HG03039 (cell line): ENCODE data around the gene KCNE3.

Source experiments
- ATAC-seq: cut with Tn5 transposase; IDR thresholded peaks from one replicate; pipeline ENCODE4 v1.9.1; 2021; ENCODE audit warnings: mild to moderate bottlenecking, moderate library complexity; ENCODE audit not compliant: unreplicated experiment

Gene KCNE3

DNA sequence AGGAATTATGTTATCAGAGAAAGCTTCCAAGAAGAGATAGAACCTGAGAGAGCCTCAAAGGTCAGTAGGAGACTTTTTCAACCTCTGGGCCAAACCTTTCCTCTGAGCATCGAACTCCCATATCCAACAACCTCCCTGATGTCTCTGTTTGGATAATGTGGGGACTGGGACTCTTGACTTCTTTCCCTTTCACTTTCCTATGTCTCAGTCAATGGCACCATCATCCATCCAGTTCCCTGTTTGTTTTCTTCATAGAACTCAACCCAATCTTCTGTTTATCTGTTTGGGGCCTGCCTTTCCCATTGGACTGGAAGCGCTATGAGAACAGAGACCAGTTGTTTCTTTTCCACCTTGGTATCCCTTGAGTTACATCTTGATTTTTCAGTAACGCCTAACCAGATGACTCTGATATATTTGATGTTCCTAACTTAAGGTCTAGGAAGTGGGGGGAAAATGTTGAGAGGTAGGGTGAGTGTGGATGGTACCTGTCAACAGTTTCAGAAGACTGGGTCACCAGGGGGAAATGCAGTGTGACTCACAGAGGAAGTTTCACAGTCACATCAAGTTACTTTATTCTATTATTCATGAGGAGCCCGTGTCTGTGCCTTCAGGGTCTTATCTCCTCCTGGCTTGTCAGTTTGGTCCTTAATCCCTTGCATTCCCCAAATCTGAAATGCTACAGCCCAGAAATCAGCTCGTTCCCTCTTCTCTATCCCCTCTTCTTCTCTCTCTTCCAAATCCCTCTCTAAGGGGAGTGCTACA is 4.5 kb upstream of the KCNE3 start:
- ATAC-seq, result no peak

DNA sequence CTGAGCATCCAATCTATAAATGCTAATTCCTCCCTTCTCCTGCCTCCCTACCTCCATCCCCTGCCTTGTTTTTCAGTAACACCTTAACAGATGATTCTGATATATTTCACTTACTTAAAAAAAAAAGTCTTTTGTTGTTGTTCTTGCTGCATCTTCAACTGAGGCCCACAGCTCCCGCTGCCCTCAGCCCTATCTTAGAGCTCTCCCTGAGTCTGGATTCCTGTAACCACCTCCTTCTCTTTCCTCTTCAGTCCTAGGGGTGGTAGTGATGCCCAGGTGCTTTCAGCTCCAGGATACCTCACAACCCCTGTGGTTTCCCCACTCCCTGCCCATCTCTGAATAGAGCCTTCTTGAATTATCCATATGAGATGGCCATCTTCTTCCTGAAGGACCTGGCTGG is 3.7 kb upstream of the KCNE3 start:
- ATAC-seq, result no peak

DNA sequence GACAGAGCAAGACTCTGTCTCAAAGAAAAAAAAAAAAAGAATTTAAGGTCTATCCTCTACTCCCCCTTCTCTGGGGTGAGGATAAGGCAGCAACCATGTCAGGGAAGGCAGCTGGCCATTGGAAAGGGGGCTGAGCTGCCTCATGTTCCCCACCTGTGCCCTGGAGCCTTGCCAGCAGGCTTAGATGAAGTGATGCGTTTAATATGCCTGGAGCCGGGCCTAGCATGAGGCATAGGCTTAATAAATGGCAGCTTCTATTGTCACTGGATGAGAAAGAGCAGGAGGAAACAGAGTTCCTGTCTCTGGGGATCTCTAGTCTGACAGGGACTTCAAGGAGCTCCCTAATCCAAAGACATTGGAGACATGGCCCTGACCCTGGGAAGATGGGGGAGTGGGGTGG is 3.2 kb upstream of the KCNE3 start:
- ATAC-seq, result no peak

DNA sequence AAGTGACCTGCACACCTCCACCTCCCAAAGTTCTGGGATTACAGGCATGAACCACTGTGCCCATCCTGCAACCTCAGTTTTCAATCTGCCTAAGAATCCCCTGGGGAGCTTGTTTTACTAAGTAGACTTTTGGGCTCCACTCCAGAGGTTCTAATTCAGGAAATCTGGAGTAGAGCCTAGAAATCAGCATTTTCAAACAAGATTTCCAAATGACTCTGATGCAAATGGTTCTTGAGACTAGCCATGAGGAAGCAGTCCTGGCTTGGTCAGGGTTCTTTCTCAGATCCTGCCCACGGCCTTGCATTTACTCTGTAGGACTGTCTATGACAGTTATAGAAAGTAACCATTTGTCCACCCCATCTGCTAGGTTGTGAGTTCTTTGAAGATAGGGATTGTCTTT is 1.6 kb upstream of the KCNE3 start:
- ATAC-seq, result no peak

DNA sequence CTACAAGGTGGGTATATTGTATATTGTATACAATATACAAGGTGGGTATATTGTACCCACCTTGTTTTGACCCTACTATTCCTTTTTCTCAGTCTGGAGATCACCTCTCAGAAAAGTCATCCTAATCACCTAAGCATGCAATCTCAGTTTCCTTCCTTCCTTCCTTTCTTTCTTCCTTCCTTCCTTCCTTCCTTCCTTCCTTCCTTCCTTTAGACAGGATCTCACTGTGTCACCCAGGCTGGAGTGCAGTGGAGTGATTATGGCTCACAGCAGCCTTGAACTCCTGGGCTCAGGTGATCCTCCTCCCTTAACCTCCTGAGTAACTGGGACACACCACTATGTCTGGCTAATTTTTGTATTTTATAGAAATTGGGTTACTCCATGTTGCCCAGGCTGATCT is 1.2 kb upstream of the KCNE3 start:
- ATAC-seq, result no peak

DNA sequence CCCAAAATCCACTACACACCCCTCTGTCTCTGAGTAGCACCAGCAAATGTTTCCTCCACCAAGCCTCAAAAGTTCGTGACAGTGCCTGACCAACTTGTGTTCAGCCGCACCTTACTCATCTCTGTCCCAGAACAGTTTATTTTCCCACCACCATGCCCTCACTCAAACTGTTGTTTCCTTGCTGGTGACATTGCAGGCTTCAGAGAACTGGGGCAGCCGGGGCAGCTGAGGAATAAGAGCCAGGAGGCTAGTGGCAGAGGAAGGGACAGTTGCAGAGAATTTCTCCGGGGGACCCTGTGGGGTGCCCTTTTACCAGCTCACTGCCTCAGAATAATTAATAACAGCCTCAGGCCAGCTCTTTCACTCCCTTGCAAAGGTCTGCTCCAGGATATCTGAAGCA is 709 bp upstream of the KCNE3 start:
- no peak for ATAC-seq

DNA sequence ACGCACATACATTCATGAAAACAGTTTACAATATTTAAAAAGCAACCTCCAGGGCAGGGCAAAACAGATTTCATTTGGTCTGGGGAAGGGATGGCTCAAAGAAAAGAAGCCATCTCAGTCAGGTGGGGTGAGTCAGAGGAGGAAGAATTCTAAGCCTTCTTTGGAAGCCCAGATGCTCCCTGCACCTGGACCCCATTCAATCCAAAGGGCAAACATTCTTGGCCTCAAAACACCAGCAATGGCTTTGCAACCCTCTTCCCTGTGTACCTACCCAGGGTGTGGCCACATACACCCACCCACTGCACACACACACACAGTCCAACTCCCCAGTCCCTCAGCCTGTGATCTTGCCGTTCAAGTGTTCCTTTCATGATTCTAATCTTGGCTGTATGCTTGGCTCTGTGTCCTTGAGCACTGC is 2.0 kb downstream of the KCNE3 start:
- no peak for ATAC-seq

DNA sequence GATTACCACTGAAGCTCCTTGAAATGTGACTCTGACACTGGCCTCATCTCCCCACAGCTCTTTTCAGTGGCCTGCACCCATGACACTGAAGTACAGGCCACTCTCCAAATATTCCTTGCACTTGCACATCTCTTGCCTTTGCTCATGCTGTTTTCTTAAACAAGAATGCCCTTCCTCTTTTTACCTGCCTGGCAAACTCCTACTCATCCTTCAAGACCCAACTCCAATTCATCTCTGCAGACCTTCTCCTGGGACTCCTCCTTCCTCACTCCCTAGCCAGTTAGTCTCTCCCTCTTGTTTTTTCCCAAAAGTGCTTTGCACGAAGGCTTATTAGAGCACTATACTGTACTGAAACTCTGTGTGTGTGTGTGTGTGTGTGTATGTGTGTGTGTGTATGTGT is 2.6 kb downstream of the KCNE3 start:
- no peak for ATAC-seq

DNA sequence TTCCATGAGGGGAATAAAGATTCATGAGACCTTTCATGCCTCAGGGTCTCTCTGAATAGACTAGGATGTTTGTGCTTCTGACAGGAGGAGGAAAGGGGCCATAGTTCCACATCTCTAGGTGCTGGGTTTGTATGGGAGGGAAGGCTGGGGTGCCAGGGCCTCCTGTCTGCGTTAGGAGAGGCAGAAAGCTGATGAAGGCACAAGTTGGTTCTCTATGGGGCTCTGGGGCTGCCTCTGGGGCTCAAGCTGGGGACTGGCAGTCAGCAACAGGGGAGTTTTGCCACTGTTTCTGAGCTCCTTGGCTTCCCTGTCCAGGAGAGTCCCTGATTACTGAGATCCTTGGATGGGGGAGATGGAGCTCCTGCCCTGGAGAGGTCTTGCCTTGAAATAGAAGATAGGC is 4.1 kb downstream of the KCNE3 start:
- ATAC-seq, result no peak

DNA sequence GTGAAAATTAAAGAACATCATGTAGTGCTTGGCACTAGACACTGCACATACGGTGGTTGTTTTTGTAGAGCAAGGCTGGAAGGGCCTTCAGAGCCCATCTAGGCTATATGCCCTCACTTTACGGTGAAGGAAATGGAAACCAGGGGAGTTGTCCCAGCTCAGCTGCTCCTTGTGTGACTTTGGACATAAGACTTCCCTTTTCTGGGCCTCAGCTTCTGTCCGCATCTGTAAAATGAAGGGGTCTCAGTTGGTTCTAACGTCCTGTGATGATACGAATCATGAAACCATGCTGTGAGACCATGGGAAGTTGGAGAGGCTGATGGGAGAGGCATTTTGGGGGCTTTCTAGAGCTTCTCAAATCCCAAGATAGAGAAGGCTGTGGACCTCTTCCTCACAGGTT is 4.7 kb downstream of the KCNE3 start:
- no peak for ATAC-seq

DNA sequence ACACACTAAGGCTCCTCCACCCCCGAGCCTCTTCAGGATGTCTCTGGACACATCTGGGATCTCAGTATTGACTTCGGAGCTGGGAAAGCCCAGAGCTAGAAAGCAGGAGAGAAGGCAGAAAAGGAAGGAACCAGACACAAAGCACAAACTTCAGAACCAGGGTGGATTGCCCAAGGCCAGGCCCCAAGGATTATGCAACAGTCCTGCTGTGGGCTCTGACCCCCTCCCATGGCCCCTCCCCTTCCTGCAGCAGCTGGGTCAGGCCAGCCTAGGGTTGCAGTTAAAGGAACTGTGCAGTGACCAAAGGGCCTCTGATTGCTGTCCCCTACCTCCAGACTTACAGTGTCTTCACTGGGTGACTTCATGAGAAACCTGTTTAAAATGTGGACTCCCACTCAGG is 5.3 kb downstream of the KCNE3 start:
- no peak for ATAC-seq

DNA sequence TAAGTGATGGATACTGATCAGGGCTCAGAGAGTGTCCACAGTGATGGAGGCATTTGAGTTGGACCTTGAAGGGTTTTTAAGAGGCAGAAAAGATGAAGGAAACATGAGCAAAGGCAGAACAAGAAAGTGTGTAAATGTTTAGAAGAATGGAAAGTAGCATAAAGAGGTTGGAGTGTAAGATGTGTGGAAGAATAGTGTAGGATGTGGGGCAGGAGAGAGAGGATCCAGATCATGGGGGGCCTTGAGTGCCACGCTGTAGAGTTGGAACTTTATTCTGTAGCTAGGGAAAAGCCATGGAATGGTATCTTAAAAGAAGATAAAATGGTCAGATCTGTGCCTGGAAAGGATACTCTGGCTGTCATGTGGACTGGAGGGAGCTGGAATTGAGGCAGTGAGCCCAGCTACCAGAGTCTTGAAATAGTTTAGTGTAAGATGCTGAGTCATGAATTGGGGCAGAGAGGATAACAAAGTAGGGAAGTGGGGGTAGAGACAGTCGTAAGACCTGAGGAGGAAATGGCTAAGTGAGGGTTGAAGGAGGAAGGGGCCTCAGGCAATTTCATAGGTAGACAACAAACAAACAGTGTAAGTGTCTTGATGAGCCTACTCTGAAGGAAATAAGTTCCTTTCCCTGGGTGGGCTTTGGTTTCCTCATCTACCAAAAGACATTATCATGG is 6.7 kb downstream of the KCNE3 start:
- no peak for ATAC-seq

DNA sequence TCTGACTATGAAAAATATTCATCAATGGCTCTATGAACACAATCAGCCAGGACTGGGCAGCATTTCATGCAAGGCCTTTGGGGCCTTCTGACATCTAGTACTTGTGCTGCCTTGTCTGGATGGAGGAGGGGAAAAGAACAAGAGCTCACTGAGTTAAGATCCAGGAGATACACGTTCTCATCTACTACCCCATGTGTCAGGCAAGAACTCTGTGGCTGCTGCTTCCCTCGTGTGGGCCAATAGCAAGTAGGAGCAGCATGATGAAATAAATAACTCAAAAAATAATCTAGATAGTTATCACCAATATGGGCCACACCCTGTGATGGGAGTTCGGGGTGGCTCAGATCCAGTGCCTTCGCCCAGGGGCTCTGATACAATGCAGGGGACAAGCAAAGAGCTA is 7.3 kb downstream of the KCNE3 start:
- no peak for ATAC-seq

DNA sequence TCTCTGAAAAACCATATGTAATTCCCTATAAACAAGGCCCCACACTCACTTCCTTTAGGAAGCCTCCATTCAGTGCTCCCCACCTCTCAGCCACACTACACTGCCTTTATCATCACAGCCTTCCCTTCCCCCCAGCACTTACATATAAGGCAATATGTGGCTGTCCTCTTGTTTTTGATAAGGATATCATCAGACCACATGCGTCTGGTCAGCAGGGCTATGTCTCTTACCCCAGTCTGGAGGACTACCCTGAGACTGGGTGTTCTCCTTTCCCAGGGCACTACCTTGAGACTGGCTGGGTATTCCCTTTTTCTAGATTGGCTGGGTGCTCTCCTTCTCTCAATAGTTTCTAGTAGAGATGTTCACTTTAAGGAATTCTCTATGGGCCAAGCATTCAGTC is 7.8 kb downstream of the KCNE3 start:
- no peak for ATAC-seq

DNA sequence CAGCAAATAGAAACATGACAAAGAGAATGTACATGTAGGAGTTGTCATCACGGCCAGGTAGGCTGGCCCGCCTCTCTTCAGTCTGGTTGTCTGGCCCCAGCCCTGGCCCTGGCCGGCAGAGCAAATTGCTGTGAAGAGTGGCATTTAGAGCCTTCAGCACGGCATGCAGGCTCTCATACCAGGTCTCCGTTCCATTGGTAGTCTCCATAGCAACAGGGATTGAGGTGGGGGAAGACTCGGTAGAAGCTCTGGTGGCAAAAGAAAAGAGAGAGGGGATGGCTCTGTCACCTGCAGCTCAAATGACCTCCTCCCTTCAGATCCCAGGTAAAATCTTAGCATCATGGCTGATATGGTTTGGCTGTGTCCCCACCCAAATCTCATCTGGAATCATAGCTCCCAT is 10.0 kb downstream of the KCNE3 start:
- ATAC-seq, result no peak

DNA sequence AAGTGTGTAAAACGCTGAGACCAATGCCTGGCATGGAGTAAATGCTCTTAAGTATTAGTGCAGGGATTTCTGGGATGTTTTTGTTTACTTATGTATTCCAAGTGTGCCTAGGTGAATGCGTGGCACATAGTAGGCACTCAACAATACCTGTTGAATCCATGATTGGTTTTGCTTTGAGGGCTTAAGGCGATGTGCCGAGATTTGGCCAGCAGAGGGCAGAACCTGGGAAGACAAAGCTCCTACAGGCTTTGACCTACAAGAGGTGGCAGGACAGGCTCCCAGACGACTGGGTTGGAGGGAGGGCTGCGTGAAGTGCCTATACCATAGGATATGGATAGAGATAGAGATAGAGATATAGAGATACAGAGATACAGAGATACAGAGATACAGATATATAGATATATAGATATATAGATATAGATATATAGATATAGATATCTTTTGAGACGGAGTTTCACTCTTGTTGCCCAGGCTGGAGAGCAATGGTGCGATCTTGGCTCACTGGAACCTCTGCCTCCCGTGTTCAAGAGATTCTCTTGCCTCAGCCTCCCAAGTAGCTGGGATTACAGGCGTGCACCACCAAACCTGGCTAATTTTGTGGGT is 13.9 kb downstream of the KCNE3 start:
- ATAC-seq, result no peak

DNA sequence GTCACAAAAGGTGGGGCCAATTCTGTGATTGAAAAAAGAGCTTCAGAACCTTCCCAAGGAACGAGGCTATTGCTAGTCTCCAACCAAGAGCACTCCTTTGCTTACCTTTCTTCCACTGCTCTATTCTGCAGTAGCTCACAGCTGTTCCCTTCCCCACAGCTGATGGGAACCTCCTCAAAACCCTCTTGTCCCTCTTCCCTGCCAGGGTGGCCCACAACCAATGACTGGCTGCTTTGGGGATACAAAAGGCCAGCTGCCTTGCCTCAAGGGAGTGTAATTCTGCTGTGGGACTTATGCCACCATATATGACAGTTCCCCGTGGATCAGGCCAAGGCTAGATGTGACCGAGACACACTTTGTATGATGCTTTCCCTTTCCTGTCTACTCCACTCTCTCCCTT is 15.0 kb downstream of the KCNE3 start:
- no peak for ATAC-seq

DNA sequence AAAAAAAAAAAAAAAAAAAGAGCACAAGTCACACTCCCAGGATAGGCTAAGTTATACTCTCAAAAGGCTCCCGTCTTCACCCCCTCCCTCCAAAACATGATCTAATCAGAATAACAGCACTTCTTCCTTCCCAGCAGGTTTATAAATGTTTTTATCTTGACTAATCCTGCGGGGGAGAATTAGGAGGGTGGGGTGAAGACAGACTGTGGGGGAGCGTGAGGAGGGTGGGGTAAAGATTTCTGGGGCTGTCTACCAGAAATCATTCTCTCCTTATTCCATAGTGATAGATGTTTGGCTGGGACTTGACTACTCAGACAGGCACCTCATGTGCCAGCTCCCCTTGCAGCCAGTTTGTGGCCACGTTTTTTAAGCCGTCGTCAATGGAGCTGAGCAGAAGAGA is 17.0 kb downstream of the KCNE3 start:
- no peak for ATAC-seq

DNA sequence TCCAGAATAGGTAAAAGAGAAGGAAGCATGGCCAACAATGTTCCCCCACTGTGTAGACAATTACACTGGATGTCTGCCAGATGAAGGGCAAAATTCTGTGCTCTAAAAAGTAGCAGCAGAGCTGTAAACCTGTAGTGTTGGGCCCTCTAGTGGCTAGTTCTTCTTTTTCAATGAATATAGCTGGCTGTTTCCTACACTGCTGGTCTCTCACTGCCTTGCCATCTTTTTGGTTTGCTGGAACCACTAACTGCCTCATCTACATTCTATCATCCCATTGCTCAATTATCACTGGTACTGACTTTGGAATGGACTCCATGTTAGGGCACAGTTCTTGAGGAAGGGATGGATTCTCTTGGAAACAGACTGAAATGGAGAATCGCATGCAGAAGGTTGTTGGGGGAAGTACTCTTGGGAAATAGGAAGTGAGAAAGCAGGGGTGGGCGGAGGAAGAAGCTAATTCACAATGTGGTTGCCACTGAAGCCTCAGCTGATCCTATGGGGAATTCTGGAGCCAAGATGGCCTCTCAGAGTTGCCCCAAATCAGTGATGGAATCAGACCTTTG is 17.9 kb downstream of the KCNE3 start:
- peak; percentile 50 for ATAC-seq

DNA sequence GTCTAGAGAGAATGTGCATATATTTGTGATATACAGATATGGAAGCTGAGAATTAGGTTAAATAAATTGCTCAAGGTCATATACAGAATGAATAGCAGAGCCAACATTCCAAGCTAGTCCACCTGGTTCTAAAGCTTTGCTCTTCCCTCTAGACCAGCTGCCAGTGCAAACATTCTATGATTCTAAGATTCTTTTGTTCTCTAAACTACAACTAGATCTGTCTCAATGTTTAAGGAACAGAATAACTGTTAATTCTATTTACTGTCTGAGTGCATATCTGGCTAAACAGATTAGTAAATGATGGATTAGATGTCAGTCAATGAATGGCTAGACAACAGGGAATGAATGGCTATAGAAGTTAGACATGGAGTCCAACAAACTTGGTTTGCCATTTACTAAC is 19.6 kb downstream of the KCNE3 start:
- ATAC-seq, result no peak

DNA sequence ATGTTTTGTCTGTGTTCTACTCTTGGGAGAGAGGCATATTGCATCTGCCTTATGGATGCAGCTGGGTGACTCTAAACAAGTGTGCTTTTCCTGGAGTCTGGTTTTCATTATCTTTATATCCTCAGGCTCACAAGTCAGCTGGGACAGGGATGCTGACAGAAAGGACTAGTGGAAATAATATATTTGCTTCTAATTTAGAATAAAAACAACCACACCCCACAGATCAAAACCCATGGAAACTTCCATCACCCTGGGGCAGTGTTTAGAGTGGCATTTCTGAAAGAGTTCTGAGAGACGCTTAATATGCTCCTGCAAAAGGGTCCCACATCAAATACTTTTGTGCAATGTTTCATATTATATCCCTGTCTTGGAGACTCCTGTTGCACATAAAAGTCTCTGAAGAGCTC is 20.8 kb downstream of the KCNE3 start:
- ATAC-seq, result no peak

DNA sequence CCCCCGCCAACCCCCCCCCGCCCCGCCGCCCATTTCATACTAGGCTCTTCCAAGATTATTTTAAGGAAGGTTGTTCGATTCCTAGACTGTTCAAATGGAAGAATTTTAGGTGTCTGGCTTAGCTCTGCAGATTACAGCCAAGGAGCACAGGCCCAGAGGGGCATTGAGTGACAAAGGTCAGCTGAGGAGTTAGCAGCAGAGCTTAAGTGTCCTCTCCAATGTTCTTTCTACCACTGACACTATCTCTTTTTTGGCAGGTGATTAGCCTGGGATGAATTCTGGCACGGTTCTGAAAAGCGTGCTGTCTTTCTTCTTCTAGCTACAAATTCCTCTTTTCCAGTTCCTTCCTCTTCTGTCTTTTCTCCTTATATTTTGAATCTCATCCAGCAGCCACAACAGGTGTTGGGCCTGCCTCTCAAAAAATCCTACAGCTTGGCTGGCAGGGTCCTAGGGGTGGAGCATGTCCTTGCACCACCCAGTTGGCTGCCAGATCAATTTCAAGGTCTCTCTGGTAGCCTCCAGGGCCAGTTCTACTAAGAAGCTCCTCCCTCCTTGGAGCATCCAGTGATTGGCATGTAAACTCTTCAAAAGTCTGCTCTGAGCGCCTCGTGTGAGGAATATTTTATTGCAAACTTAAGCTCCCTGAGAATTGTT is 23.0 kb downstream of the KCNE3 start:
- ATAC-seq, result no peak
